GM21576 (cell line): ENCODE measurements around the gene SCAMP5.

Experiments used
- ATAC-seq: cut with Tn5 transposase; IDR thresholded peaks from one replicate; pipeline ENCODE4 v1.9.1; 2021; ENCODE audit warnings: mild to moderate bottlenecking, moderate library complexity; ENCODE audit not compliant: unreplicated experiment

SCAMP5 gene

GRCh38 chr15:74976159-74976558 lies 19.2 kb upstream of the SCAMP5 start:
- ATAC-seq = no peak

- ATAC-seq = no peak
These were observed 17.8 kb upstream of the SCAMP5 start for GRCh38 chr15:74977599-74977998.

DNA sequence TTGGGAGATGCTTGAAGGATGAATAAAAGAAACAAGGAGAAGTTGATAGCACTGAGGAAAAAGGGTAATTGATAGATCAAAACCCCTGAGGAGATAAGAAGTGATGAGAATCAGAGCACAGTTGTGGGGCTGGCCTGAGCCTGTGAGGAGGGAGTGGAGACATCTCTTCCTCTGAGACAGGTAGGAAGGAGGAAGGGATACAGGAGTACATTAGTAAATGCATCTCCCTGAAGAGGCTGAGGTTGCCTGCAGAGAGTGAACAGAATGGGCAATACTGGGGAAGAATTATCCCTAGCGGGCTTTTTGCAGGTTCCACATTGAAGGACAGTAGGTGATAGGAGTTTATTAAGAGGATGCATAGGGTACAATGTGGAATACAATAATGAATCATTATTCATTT lies 17.3 kb upstream of the SCAMP5 start:
- ATAC-seq = no peak

GRCh38 chr15:74978503-74978902 lies 16.9 kb upstream of the SCAMP5 start:
- no peak for ATAC-seq

DNA sequence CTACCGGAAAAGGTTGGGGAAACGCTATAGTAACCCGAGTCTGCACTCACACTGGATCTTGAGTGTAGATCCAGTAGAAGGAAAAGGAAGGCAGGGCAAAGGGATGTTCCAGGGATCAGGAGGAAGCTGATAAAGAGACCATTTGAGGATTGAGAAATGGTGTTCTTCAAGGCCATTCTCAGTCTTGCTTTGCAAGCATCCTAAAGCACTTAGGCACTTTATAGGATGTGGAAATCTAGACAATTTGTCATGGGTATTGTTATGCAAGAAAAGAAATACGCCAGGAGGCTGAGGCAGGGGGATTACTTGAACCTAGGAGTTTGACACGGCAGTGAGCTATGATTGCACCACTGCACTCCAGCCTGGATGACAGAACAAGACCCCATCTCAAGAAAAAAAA lies 13.2 kb upstream of the SCAMP5 start:
- ATAC-seq = no peak

GRCh38 chr15:74983725-74984231 lies 11.6 kb upstream of the SCAMP5 start:
- ATAC-seq = no peak

- ATAC-seq = no peak
These were observed 7.2 kb upstream of the SCAMP5 start for GRCh38 chr15:74988007-74988800.

DNA sequence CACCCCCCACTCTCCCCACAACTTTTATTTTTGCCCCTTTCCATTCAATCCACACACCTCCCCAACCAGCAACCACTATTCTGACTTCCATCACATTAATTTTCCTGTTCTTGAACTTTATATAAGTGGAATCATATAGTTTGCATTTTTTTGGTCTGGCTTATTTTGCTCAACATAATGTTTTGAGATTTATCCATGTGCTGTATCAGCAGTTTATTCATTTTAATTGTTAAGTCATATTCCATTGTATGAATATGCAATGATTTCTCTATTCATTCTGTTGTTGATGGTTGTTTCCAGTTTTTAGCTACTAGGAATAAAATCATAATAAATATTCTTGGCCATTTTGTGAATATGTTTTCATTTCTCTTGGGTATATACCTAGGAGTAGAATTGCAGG lies 5.8 kb upstream of the SCAMP5 start:
- ATAC-seq = no peak

DNA sequence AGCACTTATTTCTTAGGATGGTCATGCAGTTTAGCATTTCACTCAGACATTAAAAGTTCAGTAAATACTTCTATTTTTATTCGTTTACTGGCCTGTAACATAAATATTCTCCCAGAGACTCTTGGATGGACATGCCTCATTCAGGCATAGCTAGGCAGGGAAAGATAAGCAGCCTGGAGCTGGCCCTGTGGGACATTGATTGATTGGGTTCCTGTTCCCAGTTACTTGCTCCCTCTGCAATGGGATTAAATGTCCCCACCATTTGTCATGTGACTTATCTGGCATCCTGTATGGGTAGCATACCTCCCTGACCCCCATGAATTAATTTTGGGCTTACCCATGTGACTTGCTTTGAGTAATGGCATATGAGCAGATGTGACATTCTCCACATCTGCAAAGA lies 2.7 kb upstream of the SCAMP5 start:
- no peak for ATAC-seq

GRCh38 chr15:74994236-74994635 lies 1.1 kb upstream of the SCAMP5 start:
- ATAC-seq = no peak

- ATAC-seq = no peak
These were observed 678 bp upstream of the SCAMP5 start for GRCh38 chr15:74994685-74995084.

DNA sequence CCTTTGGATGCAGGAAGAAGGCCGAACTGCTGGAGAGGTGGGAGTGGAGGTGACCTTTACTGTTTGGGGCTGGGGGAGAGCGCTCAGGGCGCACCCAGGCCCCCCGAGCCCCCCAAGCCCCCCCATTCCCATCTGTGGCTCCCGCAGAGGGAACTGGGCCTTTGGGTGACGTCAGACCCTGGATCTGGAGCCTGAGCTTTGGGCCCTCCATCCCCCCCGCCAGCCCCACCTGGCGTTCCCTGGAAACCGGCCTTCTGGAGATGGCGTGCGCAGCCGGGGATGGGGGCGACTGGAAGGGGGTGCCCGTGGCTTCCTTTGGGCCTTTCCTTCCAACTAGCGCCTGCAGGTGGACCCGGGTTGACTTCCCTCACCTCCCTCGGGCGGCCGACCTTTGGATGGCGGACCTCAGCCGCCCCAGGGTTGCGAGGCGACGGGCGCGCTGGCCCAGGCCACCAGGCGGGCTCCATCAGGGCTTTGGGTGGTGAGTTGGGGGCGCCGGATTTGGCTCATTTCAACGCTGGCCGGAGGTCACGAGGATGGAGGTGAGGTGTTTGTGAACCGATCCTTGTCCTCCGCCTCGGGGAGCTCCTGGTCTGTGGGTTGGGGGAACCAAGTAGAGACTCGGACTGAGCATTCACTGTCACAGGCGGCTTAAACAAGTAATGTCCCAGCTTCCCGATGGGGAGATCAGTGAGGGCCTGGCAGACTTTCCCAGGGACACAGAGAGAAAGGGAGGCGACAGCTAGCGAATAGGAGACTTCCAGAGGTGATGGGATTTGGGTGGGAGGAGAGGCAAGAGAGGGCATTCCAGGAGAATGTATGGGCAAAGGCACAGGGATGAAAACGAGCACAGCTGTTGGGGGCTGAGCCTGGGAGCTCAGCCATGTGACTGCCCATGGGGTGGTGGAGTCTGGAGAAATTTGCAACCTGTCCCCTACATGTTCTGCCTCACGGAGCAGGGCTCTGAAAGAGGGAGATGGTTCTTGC lies 709 bp downstream of the SCAMP5 start:
- no peak for ATAC-seq

DNA sequence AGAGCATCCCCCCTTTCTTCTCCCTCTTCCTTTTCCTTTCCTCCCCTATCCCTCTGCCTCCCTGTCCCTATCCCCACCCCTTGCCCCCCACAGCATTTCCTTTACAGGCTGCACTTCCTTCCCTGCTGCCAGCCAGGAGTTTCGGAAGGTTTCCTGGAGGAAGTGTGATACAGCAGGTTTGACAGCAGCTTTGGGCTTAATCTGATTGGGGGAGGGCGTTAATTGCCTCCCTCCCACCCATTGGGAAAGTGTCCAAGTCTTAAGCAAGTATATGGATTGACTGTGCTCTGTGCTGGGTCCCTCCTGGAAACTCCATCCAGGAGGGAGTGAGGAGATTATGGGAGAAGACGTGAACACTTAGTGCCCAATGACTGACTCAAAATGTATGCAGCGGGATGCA lies 1.8 kb downstream of the SCAMP5 start:
- ATAC-seq = no peak

- ATAC-seq = no peak
These were observed 2.2 kb downstream of the SCAMP5 start for GRCh38 chr15:74997543-74997942.

- ATAC-seq = no peak
These were observed 5.9 kb downstream of the SCAMP5 start for GRCh38 chr15:75001310-75001709.

DNA sequence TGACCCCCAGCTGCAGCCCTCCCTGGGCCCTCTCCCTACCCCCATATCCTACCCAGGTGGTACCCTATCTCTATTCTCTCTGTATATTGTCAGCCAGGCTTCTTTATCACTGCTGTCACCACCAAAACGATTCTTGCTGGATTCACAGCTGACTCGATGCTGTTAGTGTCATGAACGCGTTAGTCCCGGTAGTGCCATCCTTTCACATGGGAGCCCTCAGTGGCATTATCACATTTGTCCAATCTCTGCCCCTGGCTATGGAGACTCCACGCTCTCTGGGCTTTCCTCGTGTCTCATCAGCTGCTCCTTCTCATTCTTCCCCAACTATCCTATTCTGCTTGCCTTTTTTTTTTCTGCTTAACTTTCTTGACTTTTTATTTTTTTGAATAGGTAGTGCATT lies 7.0 kb downstream of the SCAMP5 start:
- no peak for ATAC-seq

- no peak for ATAC-seq
These were observed 11.9 kb downstream of the SCAMP5 start for GRCh38 chr15:75007216-75007615.

DNA sequence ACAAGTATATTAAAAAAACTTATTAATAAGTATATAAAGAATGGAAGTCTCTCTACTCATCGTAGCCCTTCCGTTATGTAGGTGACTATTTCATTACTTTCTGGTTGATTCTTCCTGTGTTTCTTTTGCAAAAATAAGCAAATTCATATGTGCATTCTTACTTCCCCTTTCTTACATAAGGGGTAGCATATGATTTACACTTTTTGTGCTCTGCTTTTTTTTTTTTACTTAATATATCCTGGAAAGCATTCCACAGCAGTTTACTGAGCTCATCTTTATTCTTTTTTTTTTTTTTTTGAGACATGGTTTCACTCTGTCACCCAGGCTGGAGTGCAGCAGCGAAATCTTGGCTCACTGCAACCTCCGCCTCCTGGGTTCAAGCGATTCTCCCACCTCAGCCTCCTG lies 12.9 kb downstream of the SCAMP5 start:
- ATAC-seq = no peak

- peak; percentile 68 for ATAC-seq
These were observed 13.4 kb downstream of the SCAMP5 start for GRCh38 chr15:75008629-75009326.

- no peak for ATAC-seq
These were observed 21.1 kb downstream of the SCAMP5 start for GRCh38 chr15:75016431-75016830.

GRCh38 chr15:75019916-75020315 lies 24.6 kb downstream of the SCAMP5 start:
- ATAC-seq = no peak
